Caco-2 (cell line): ENCODE measurements around the gene METTL13. TPM values are rescaled to one million over a fixed set of nuclear protein-coding genes. Genes with fewer than 3 reads are reported as not detected.

Experiments used
- BruUV-seq: library from RNA; stranded (reverse); fragments of 400-500 nt; replicated peaks from 2 replicates; lab custom pipeline; 2021; lab: Mats Ljungman, UMichigan
- CTCF ChIA-PET: fragments of 300-600 bp; sonication (Branson Sonifier 250); formaldehyde crosslinking; loops from one replicate; lab custom pipeline; 2022; ENCODE audit warnings: antibody characterized with exemption; lab: Charles Lee
- POLR2A ChIA-PET: fragments of 300-600 bp; sonication (Branson Sonifier 250); formaldehyde crosslinking; loops from one replicate; lab custom pipeline; 2022; ENCODE audit warnings: antibody characterized with exemption; lab: Charles Lee
- DNase-seq, 2 experiments: peaks; one replicate each; pipeline versions ENCODE4 v3.0.0 to v3.0.0-alpha.2; 2020 to 2022
- H3K27me3 ChIP-seq: replicated peaks from 2 replicates; pipeline ENCODE4 v1.6.0; 2011; ENCODE audit warnings: low read length; ENCODE audit not compliant: control insufficient read depth, insufficient read depth
- H3K36me3 ChIP-seq: 2 replicates; pipeline ENCODE4 v1.5.1; 2011; ENCODE audit warnings: low read length; ENCODE audit not compliant: control insufficient read depth, insufficient read depth
- H3K4me1 ChIP-seq: fragments of 250-450 bp; sonication (Bioruptor Pico); 2 replicates; pipeline ENCODE4 v1.5.1; 2020; ENCODE audit warnings: mild to moderate bottlenecking
- H3K4me3 ChIP-seq: 2 replicates; pipeline ENCODE4 v1.5.1; 2011; ENCODE audit warnings: low read depth, mild to moderate bottlenecking, control low read depth, low read length
- H3K9me3 ChIP-seq: fragments of 250-450 bp; sonication (Bioruptor Pico); 2 replicates; pipeline ENCODE4 v1.5.1; 2020; ENCODE audit warnings: mild to moderate bottlenecking, moderate library complexity
- H3K27ac Mint-ChIP-seq: one replicate; pipeline ENCODE4 v1.8.0; 2022; ENCODE audit warnings: mixed read lengths; ENCODE audit not compliant: unreplicated experiment
- H3K27me3 Mint-ChIP-seq: one replicate; pipeline ENCODE4 v1.8.0; 2022; ENCODE audit warnings: mixed read lengths; ENCODE audit not compliant: insufficient read depth, unreplicated experiment
- H3K36me3 Mint-ChIP-seq: one replicate; pipeline ENCODE4 v1.8.0; 2022; ENCODE audit warnings: mild to moderate bottlenecking, mixed read lengths; ENCODE audit not compliant: insufficient read depth, unreplicated experiment
- H3K4me1 Mint-ChIP-seq: one replicate; pipeline ENCODE4 v1.8.0; 2022; ENCODE audit warnings: low read depth, mixed read lengths; ENCODE audit not compliant: unreplicated experiment
- H3K4me3 Mint-ChIP-seq: one replicate; pipeline ENCODE4 v1.8.0; 2022; ENCODE audit warnings: mild to moderate bottlenecking, moderate library complexity, mixed read lengths; ENCODE audit not compliant: unreplicated experiment
- H3K9me3 Mint-ChIP-seq: one replicate; pipeline ENCODE4 v1.8.0; 2022; ENCODE audit warnings: mixed read lengths; ENCODE audit not compliant: unreplicated experiment
- CTCF ChIP-seq, 2 experiments: fragments of 200-600 bp in 1 of 2; IDR thresholded peaks; 1 replicate in 1 of 2; 2 replicates in 1 of 2; pipeline versions ENCODE4 v1.5.1 to v1.8.0; 2011 to 2022; ENCODE audit warnings: antibody characterized with exemption in 1 of 2, control low read depth in 1 of 2, inconsistent platforms in 1 of 2, low read depth in 1 of 2, low read length in 1 of 2, mild to moderate bottlenecking in 1 of 2, moderate library complexity in 1 of 2; ENCODE audit not compliant: insufficient read depth in 1 of 2, severe bottlenecking in 1 of 2, unreplicated experiment in 1 of 2
- intact Hi-C: fragments of 100-400 bp; cut with micrococcal nuclease; formaldehyde crosslinking; loops from one replicate; pipeline ENCODE4 v1.10.0; 2022; ENCODE audit not compliant: unreplicated experiment
- total RNA-seq: library from RNA; stranded (reverse); gene quantifications from 2 replicates; pipeline ENCODE4 v1.2.3, GENCODE V29; 2022

METTL13 gene
- total RNA-seq, 1 experiment from 2014 or later = 36.9 TPM

- Mint-ChIP-seq H3K4me1 (no peaks in the 10 kb centered on the region), H3K27me3 (no peaks in the 10 kb centered on the region), H3K4me3 (no peak overlapping the region), H3K36me3 (peaks cover 15% of the 10 kb centered on the region), H3K9me3 (no peaks in the 10 kb centered on the region), H3K27ac (no peak overlapping the region)
- intact Hi-C loops = loop anchor here (1.0 to 2.0 kb wide), 3 partner anchors 50 to 184 kb away; no protein-coding TSS in a partner anchor
- Histone ChIP-seq H3K9me3 (no peaks in the 10 kb centered on the region), H3K4me1 (no peaks in the 10 kb centered on the region), H3K36me3 (peaks cover 2% of the 10 kb centered on the region; the same call in 1 of the 2 replicates), H3K27me3 (no peaks in the 10 kb centered on the region), H3K4me3 (no peak overlapping the region)
- POLR2A ChIA-PET = no interaction called here
- DNase-seq = no peak
- BruUV-seq = no TSS peak
- CTCF ChIA-PET = interaction anchor here (0.7 to 3.9 kb wide), 6 partner anchors 11 to 185 kb away, joined by 3 to 26 read pairs (median 11); partner anchors contain the start of gene METTL13
- no peak for TF ChIP-seq CTCF (IDR thresholded peaks at IDR 0.05; ENCODE audit: insufficient read depth in 1 of 2, low read depth in 1 of 2, low read length in 1 of 2, severe bottlenecking in 1 of 2, unreplicated experiment in 1 of 2)
These were observed 19.4 kb downstream of the METTL13 start for GRCh38 chr1:171800851-171801250.

GRCh38 chr1:171801487-171801891 lies 20.0 kb downstream of the METTL13 start:
- no TSS peak for BruUV-seq
- ChIA-PET POLR2A (no interaction called here), CTCF (interaction anchor here (1.6 to 3.9 kb wide), 4 partner anchors 11 to 184 kb away, joined by 5 to 26 read pairs (median 18); no protein-coding TSS in a partner anchor)
- Mint-ChIP-seq H3K4me1 (no peaks in the 10 kb centered on the region), H3K27me3 (no peaks in the 10 kb centered on the region), H3K36me3 (peaks cover 8% of the 10 kb centered on the region), H3K9me3 (no peaks in the 10 kb centered on the region), H3K4me3 (no peak overlapping the region), H3K27ac (no peak overlapping the region)
- no peaks in the 10 kb centered on the region for H3K27me3 ChIP-seq
- peak; percentile 59 to 76 for TF ChIP-seq CTCF (IDR thresholded peaks at IDR 0.05; ENCODE audit: insufficient read depth in 1 of 2, low read depth in 1 of 2, low read length in 1 of 2, severe bottlenecking in 1 of 2, unreplicated experiment in 1 of 2)
- no peaks in the 10 kb centered on the region for H3K9me3 ChIP-seq
- no peak overlapping the region for H3K4me3 ChIP-seq
- H3K4me1 ChIP-seq = no peaks in the 10 kb centered on the region
- intact Hi-C loops = loop anchor here (1.0 to 2.0 kb wide), 3 partner anchors 50 to 184 kb away; no protein-coding TSS in a partner anchor
- no peaks in the 10 kb centered on the region for H3K36me3 ChIP-seq
- DNase-seq = peak in 1 of 2 experiments; percentile 55

- H3K4me1 ChIP-seq = no peaks in the 10 kb centered on the region
- intact Hi-C loops = no loop called here
- no peaks in the 10 kb centered on the region for H3K9me3 ChIP-seq
- no peaks in the 10 kb centered on the region for H3K36me3 ChIP-seq
- H3K4me3 Mint-ChIP-seq = no peak overlapping the region
- TF ChIP-seq CTCF (IDR thresholded peaks at IDR 0.05; ENCODE audit: insufficient read depth in 1 of 2, low read depth in 1 of 2, low read length in 1 of 2, severe bottlenecking in 1 of 2, unreplicated experiment in 1 of 2) = no peak
- H3K4me3 ChIP-seq = no peak overlapping the region
- no peaks in the 10 kb centered on the region for H3K4me1 Mint-ChIP-seq
- no peak overlapping the region for H3K27ac Mint-ChIP-seq
- peaks cover 7% of the 10 kb centered on the region for H3K36me3 Mint-ChIP-seq
- no peaks in the 10 kb centered on the region for H3K27me3 ChIP-seq
- H3K9me3 Mint-ChIP-seq = no peaks in the 10 kb centered on the region
- BruUV-seq = no TSS peak
- no peaks in the 10 kb centered on the region for H3K27me3 Mint-ChIP-seq
- ChIA-PET POLR2A (no interaction called here), CTCF (interaction anchor here (0.8 to 3.9 kb wide), 3 partner anchors 49 to 183 kb away, joined by 4 to 26 read pairs (median 20); no protein-coding TSS in a partner anchor)
- DNase-seq = no peak
These were observed 20.7 kb downstream of the METTL13 start for GRCh38 chr1:171802207-171802606.
